Suprapubic skin (tissue), 4 donors: Measurements from ENCODE around the gene LYZL2. TPM values are rescaled to one million over a fixed set of nuclear protein-coding genes. Genes with fewer than 3 reads are reported as not detected.
"Not testable (repeated sequence)": the region's sequence is repeated elsewhere in the genome, so short reads cannot be mapped to it uniquely, and the experiment has no call there.

Experiments used
- DNase-seq, 2 donors: peaks; one replicate each; pipeline ENCODE4 v3.0.0-alpha.2; 2019; ENCODE audit warnings: low spot score in 2 of 2
- H3K27ac ChIP-seq: fragments of 200-600 bp; sonication (generic); one replicate; pipeline ENCODE4 v1.5.1; 2019
- H3K27me3 ChIP-seq: fragments of 200-600 bp; sonication (generic); one replicate; pipeline ENCODE4 v1.5.1; 2019
- H3K36me3 ChIP-seq: fragments of 200-600 bp; sonication (generic); one replicate; pipeline ENCODE4 v1.5.1; 2019
- H3K4me1 ChIP-seq: fragments of 200-600 bp; sonication (generic); one replicate; pipeline ENCODE4 v1.5.1; 2019
- H3K4me3 ChIP-seq: fragments of 200-600 bp; sonication (generic); one replicate; pipeline ENCODE4 v1.5.1; 2019; ENCODE audit warnings: mild to moderate bottlenecking
- H3K9me3 ChIP-seq: fragments of 200-600 bp; sonication (generic); one replicate; pipeline ENCODE4 v1.5.1; 2019
- CTCF ChIP-seq, 2 donors: fragments of 200-600 bp in 1 of 2; fragments of 450-650 bp in 1 of 2; sonication (generic) in 1 of 2; IDR thresholded peaks; one replicate each; pipeline ENCODE4 v1.5.1; 2016 to 2019; ENCODE audit warnings: antibody characterized with exemption in 2 of 2, mild to moderate bottlenecking in 1 of 2, moderate library complexity in 1 of 2
- EP300 ChIP-seq: sonication (generic); formaldehyde crosslinking; IDR thresholded peaks from one replicate; pipeline ENCODE4 v1.6.1; 2017; ENCODE audit warnings: antibody characterized with exemption
- POLR2A ChIP-seq, 2 donors: fragments of 450-650 bp; IDR thresholded peaks; one replicate each; pipeline ENCODE4 v1.6.1; 2017; ENCODE audit warnings: antibody characterized with exemption in 2 of 2, mild to moderate bottlenecking in 2 of 2, moderate library complexity in 2 of 2
- POLR2AphosphoS5 ChIP-seq, 3 donors: sonication (generic); formaldehyde crosslinking; IDR thresholded peaks; one replicate each; pipeline ENCODE4 v1.6.1; 2017; ENCODE audit warnings: antibody characterized with exemption in 3 of 3
- WGBS: methylation state at CpG from one replicate; pipeline ENCODE4 v1.1.5; 2018; 5-methylcytosine and 5-hydroxymethylcytosine counted together
- total RNA-seq, 4 donors: library from RNA; depleted of rRNA; stranded (reverse); fragments of >200 nt; gene quantifications; one replicate each; pipeline ENCODE4 v1.1.0, GENCODE V29; 2016

Gene LYZL2
- not detected for total RNA-seq

GRCh38 chr10:30629653-30630052 is at the start of gene LYZL2:
TSS of gene LYZL2 (minus strand) at chr10:30629753. CDS start at chr10:30626915, 2,838 bp downstream.
- no peak for TF ChIP-seq POLR2AphosphoS5 (IDR thresholded peaks at IDR 0.05)
- TF ChIP-seq CTCF (IDR thresholded peaks at IDR 0.05) = no peak
- no peak for TF ChIP-seq EP300
- TF ChIP-seq POLR2A (IDR thresholded peaks at IDR 0.05) = no peak
- no peak for DNase-seq
- H3K4me1 ChIP-seq = no peaks in the 10 kb centered on the region
- WGBS = 68% methylated on average over 6 of the region's 6 CpGs
- no peaks in the 10 kb centered on the region for H3K27me3 ChIP-seq
- no peak within 1 kb of the TSS for H3K27ac ChIP-seq
- H3K4me3 ChIP-seq = no peak within 1 kb of the TSS
- H3K9me3 ChIP-seq = no peaks in the 10 kb centered on the region
- no peaks in the 10 kb centered on the region for H3K36me3 ChIP-seq

DNA sequence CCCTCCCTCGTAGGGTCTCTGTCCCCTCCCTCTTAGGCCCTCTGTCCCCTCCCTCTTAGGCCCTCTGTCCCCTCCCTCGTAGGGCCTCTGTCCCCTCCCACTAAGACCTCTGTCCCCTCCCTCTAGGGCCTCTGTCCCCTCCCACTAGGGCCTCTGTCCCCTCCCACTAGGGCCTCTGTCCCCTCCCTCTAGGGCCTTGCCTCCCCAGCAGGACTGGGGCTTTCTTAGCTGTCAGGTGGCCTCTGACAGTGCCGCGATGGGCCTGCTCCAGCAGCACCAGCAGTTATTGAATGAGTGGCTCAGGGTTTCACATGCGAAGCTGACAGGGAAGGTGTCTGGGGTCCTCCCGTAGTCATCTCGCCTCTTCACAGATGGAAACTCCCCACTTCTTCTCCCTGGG is 48.1 kb upstream of the LYZL2 start:
- H3K4me1 ChIP-seq, H3K9me3 ChIP-seq, H3K36me3 ChIP-seq, H3K27me3 ChIP-seq, DNase-seq, H3K27ac ChIP-seq, H3K4me3 ChIP-seq: not testable (repeated sequence)
- WGBS = 74% methylated on average over 5 of the region's 7 CpGs

- not testable (repeated sequence) for H3K36me3 ChIP-seq, DNase-seq, H3K27me3 ChIP-seq, H3K9me3 ChIP-seq, H3K27ac ChIP-seq, H3K4me1 ChIP-seq, H3K4me3 ChIP-seq
- 73% methylated on average over 3 of the region's 3 CpGs for WGBS
These were observed 47.6 kb upstream of the LYZL2 start for GRCh38 chr10:30677146-30677545.

DNA sequence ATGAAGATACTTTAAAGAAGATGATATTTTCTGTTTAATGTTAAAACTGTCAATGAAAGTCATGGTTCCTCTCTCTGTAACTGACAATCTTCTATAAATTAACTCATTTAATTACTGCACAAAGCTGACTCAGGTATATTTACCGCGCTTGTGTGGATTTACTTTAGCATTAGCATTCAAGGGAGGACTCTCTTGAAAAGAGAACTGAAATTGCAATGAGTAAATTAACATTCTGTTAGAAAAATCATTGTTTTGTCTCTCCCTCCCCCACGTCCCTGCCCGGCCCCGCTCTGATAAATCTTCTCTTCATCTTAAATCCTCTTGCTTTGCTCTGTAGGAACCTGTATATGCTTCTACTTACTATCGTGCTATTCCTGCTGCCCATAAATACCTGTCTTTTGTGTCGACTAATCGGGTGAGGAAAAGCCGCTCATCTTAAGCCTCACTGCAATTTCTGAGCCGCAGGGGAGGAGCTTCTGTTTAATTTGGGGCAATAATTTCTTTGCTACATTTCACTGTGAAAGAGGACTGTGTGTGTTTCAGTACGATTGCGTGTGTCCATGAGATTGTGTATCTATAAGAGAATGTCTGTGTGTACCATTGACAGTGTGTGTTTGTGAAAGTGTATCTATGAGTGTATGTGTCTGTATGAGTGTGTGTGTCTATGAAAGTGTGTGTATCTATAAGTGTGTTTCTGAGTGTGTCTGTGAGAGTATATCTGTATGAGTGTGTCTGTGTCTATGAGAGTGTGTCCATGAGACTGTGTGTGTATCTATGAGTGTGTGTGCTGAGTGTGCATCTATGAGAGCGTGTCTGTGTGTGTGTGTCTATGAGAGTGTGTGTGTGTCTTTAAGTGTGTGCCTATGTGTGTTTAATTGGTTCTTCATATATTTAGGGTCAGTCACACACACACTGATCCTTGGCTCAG is 46.5 kb upstream of the LYZL2 start:
- Histone ChIP-seq H3K9me3 (no peaks in the 10 kb centered on the region), H3K27me3 (no peaks in the 10 kb centered on the region), H3K27ac (no peak overlapping the region), H3K4me3 (no peak overlapping the region), H3K4me1 (no peaks in the 10 kb centered on the region), H3K36me3 (no peaks in the 10 kb centered on the region)
- 73% methylated on average over 13 of the region's 13 CpGs for WGBS
- TF ChIP-seq POLR2AphosphoS5 (IDR thresholded peaks at IDR 0.05) (no peak), POLR2A (IDR thresholded peaks at IDR 0.05) (no peak), CTCF (IDR thresholded peaks at IDR 0.05) (no peak), EP300 (no peak)
- DNase-seq = no peak

- H3K27ac ChIP-seq = no peak overlapping the region
- no peak for DNase-seq
- TF ChIP-seq POLR2A (IDR thresholded peaks at IDR 0.05) (no peak), CTCF (IDR thresholded peaks at IDR 0.05) (no peak), EP300 (no peak), POLR2AphosphoS5 (IDR thresholded peaks at IDR 0.05) (no peak)
- H3K4me1 ChIP-seq = no peaks in the 10 kb centered on the region
- no peaks in the 10 kb centered on the region for H3K27me3 ChIP-seq
- WGBS = 71% methylated on average over 6 of the region's 6 CpGs
- no peak overlapping the region for H3K4me3 ChIP-seq
- no peaks in the 10 kb centered on the region for H3K36me3 ChIP-seq
- no peaks in the 10 kb centered on the region for H3K9me3 ChIP-seq
These were observed 45.2 kb upstream of the LYZL2 start for GRCh38 chr10:30674796-30675195.

DNA sequence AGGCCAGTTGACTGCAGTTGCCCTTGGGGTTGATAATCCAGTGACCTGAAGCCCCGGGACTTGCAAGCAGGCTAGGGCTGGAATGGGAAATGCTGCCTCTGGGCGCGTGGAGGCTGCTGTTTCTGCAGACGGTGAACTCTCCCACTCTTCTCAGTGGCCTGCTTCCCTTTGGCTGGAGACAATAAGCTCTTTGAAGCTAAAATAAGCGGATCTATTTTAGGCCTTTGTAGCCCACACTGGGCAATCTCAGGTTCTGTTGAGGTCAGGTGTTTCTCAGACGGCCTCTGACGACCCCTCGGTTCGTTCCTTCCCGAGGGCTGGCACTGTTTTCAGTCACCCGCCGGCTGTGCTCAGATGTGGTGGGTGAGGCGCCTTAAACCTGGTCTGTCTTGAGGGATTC is 43.7 kb upstream of the LYZL2 start:
- DNase-seq, H3K27ac ChIP-seq, H3K4me3 ChIP-seq, H3K36me3 ChIP-seq, H3K4me1 ChIP-seq, H3K27me3 ChIP-seq, H3K9me3 ChIP-seq: not testable (repeated sequence)
- WGBS = no CpG with 5 or more reads among the region's 13 CpGs

GRCh38 chr10:30672338-30672737 is 42.8 kb upstream of the LYZL2 start:
- WGBS = 86% methylated on average over 4 of the region's 4 CpGs
- not testable (repeated sequence) for H3K4me3 ChIP-seq, DNase-seq, H3K4me1 ChIP-seq, H3K27ac ChIP-seq, H3K36me3 ChIP-seq, H3K27me3 ChIP-seq, H3K9me3 ChIP-seq
